HepG2 (cell line): ENCODE results near the gene MXI1. TPM values are rescaled to one million over a fixed set of nuclear protein-coding genes. Genes with fewer than 3 reads are reported as not detected.

Source experiments
- ADNP ChIP-seq: sonication (generic); formaldehyde crosslinking; IDR thresholded peaks from 2 replicates; pipeline ENCODE4 v1.4.0; 2020; ENCODE audit warnings: missing genetic modification reagents
- ATAD3A ChIP-seq: sonication (generic); formaldehyde crosslinking; IDR thresholded peaks from 2 replicates; pipeline ENCODE4 v1.4.0; 2020; ENCODE audit warnings: missing genetic modification reagents
- CBX1 ChIP-seq: IDR thresholded peaks from one replicate; pipeline ENCODE4 v1.6.1; 2016; ENCODE audit warnings: antibody characterized with exemption, low read depth
- CHD2 ChIP-seq: IDR thresholded peaks from 2 replicates; pipeline ENCODE4 v1.6.1; 2011; ENCODE audit warnings: low read depth, low read length, improper control_type of control experiment
- HCFC1 ChIP-seq: fragments of 150-350 bp; IDR thresholded peaks from 2 replicates; pipeline ENCODE4 v1.6.1; 2014; ENCODE audit warnings: low read depth, low read length
- HHEX ChIP-seq: IDR thresholded peaks from 2 replicates; pipeline ENCODE4 v1.6.1; 2016; ENCODE audit warnings: control low read depth
- MTF2 ChIP-seq: sonication (generic); formaldehyde crosslinking; IDR thresholded peaks from 2 replicates; pipeline ENCODE4 v1.5.0; 2020; ENCODE audit warnings: missing genetic modification reagents, borderline replicate concordance
- NR2F2 ChIP-seq: IDR thresholded peaks from 2 replicates; pipeline ENCODE4 v1.6.1; 2012; ENCODE audit warnings: low read depth, inconsistent platforms, borderline replicate concordance
- SP140L ChIP-seq: sonication (generic); formaldehyde crosslinking; IDR thresholded peaks from 2 replicates; pipeline ENCODE4 v1.4.0; 2020; ENCODE audit warnings: missing genetic modification reagents, borderline replicate concordance
- SRY ChIP-seq: sonication (generic); formaldehyde crosslinking; IDR thresholded peaks from 2 replicates; pipeline ENCODE4 v1.8.0; 2022; ENCODE audit warnings: mild to moderate bottlenecking, missing genetic modification reagents
- ZKSCAN5 ChIP-seq: sonication (generic); formaldehyde crosslinking; IDR thresholded peaks from 2 replicates; pipeline ENCODE4 v1.5.1; 2020; ENCODE audit warnings: mild to moderate bottlenecking, missing genetic modification reagents
- ZNF160 ChIP-seq: sonication (generic); formaldehyde crosslinking; IDR thresholded peaks from 2 replicates; pipeline ENCODE4 v1.8.0; 2022; ENCODE audit warnings: mild to moderate bottlenecking, inconsistent platforms, missing genetic modification reagents
- ZNF383 ChIP-seq: sonication (generic); formaldehyde crosslinking; IDR thresholded peaks from 2 replicates; pipeline ENCODE4 v1.4.0; 2020; ENCODE audit warnings: missing genetic modification reagents, mild to moderate bottlenecking, borderline replicate concordance
- ZNF432 ChIP-seq: sonication (generic); formaldehyde crosslinking; IDR thresholded peaks from 2 replicates; pipeline ENCODE4 v1.5.0; 2020; ENCODE audit warnings: missing genetic modification reagents, mild to moderate bottlenecking, borderline replicate concordance
- ZNF557 ChIP-seq: sonication (generic); formaldehyde crosslinking; IDR thresholded peaks from 2 replicates; pipeline ENCODE4 v1.4.0; 2020; ENCODE audit warnings: missing genetic modification reagents
- ZNF629 ChIP-seq: sonication (generic); formaldehyde crosslinking; conservative IDR thresholded peaks from 2 replicates; pipeline ENCODE4 v1.5.0; 2020; ENCODE audit warnings: missing genetic modification reagents
- ZNF737 ChIP-seq: sonication (generic); formaldehyde crosslinking; IDR thresholded peaks from 2 replicates; pipeline ENCODE4 v1.5.0; 2020; ENCODE audit warnings: missing genetic modification reagents, mild to moderate bottlenecking, borderline replicate concordance
- ZNF761 ChIP-seq: sonication (generic); formaldehyde crosslinking; conservative IDR thresholded peaks from 2 replicates; pipeline ENCODE4 v1.4.0; 2020; ENCODE audit warnings: mild to moderate bottlenecking, missing genetic modification reagents
- ZNF790 ChIP-seq: sonication (generic); formaldehyde crosslinking; IDR thresholded peaks from 2 replicates; pipeline ENCODE4 v1.8.0; 2022; ENCODE audit warnings: missing genetic modification reagents, mild to moderate bottlenecking, borderline replicate concordance
- ZSCAN9 ChIP-seq: IDR thresholded peaks from 2 replicates; pipeline ENCODE4 v1.6.1; 2016; ENCODE audit warnings: borderline replicate concordance
- polyA plus RNA-seq, 8 experiments: library from polyadenylated mRNA; depleted of rRNA in 3 of 8; stranded (reverse) in 7 of 8; unstranded in 1 of 8; fragments of >200 nt; fragmentation: Illumina TruSeq in 4 of 8; extraction: Trizol in 4 of 8; gene quantifications; 2 replicates each; pipeline versions ENCODE4 v1.2.1 to v1.2.3, GENCODE V29; 2011 to 2016; ENCODE audit warnings: low read depth in 4 of 8, missing spikeins in 1 of 8, mixed read lengths in 1 of 8; ENCODE audit not compliant: insufficient read depth in 1 of 8
- total RNA-seq, 5 experiments: library from RNA; depleted of rRNA; stranded (reverse); fragments of >200 nt; fragmentation: Illumina TruSeq; extraction: Trizol; gene quantifications; 2 replicates each; pipeline ENCODE4 v1.2.3, GENCODE V29; 2016; ENCODE audit warnings: low read depth in 1 of 5
- TF ChIP-seq, protein P1 (sequence below): sonication (generic); formaldehyde crosslinking; IDR thresholded peaks from 2 replicates; pipeline ENCODE4 v1.4.0; 2020; ENCODE audit warnings: missing genetic modification reagents, borderline replicate concordance
- TF ChIP-seq, protein P2 (sequence below): sonication (generic); formaldehyde crosslinking; IDR thresholded peaks from 2 replicates; pipeline ENCODE4 v1.4.0; 2020; ENCODE audit warnings: mild to moderate bottlenecking, missing genetic modification reagents
- TF ChIP-seq, protein P3 (sequence below): sonication (generic); formaldehyde crosslinking; IDR thresholded peaks from 2 replicates; pipeline ENCODE4 v1.5.0; 2020; ENCODE audit warnings: mild to moderate bottlenecking, missing genetic modification reagents
- TF ChIP-seq, protein P4 (sequence below): IDR thresholded peaks from 2 replicates; pipeline ENCODE4 v1.6.1; 2016; ENCODE audit warnings: missing genetic modification reagents, missing compliant biosample characterization
- TF ChIP-seq, protein P5 (sequence below): sonication (generic); formaldehyde crosslinking; IDR thresholded peaks from 2 replicates; pipeline ENCODE4 v1.8.0; 2022; ENCODE audit warnings: low read depth, missing genetic modification reagents

MXI1 gene
- total and polyA plus RNA-seq, 2 of the 13 experiments (the other 11 are each of a cell fraction or from before 2014, with no cell fraction given): 6.6 to 22.0 TPM

DNA sequence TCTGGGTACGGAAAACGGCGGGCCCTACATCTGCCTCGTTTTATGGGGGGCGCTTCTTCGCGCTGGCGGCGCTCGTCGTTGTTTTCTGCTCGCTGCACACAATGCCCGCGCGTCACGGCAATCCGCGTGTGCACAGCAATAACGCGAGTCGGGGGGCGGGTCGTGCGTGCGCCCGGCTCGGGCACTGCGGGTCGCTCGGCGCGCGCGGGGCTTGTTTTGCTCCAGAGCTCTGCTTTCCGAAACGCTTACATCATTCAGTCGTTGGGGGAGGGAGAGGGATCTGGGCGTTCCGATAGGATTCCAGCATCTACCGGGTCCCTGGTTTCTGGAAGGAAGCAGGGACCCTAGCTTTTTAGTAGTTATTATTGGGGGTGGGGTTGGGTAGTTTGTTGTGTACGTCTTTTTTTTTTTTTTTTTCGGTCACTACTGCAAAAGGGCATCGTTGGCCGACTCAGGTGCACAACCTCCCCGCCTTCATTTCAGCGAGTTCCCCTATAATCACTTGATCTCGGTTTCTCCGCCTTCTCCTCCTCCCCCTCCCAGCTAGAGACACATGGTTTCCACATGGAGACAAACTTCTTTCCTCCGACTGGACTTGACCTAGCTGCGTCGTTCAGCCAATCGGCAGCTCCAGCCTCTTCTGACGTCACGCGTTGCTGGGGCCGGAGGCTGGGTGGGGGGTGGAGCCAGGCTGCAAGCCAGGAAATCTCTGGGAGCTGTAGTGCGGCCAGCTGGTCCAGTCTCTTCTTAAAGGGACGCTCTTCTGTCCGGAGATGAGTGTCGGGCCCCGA lies 3.5 kb downstream of the MXI1 start (continued):
- TF ChIP-seq, protein P1, sequence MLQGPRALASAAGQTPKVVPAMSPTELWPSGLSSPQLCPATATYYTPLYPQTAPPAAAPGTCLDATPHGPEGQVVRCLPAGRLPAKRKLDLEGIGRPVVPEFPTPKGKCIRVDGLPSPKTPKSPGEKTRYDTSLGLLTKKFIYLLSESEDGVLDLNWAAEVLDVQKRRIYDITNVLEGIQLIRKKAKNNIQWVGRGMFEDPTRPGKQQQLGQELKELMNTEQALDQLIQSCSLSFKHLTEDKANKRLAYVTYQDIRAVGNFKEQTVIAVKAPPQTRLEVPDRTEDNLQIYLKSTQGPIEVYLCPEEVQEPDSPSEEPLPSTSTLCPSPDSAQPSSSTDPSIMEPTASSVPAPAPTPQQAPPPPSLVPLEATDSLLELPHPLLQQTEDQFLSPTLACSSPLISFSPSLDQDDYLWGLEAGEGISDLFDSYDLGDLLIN (CRISPR knock-in tag): no peak
- TF ChIP-seq ADNP (CRISPR knock-in tag): no peak
- 0 out of 2 replicates have a peak, but pooled peaks have one; percentile 37 for TF ChIP-seq ZNF737 (CRISPR knock-in tag)
- TF ChIP-seq, protein P2, sequence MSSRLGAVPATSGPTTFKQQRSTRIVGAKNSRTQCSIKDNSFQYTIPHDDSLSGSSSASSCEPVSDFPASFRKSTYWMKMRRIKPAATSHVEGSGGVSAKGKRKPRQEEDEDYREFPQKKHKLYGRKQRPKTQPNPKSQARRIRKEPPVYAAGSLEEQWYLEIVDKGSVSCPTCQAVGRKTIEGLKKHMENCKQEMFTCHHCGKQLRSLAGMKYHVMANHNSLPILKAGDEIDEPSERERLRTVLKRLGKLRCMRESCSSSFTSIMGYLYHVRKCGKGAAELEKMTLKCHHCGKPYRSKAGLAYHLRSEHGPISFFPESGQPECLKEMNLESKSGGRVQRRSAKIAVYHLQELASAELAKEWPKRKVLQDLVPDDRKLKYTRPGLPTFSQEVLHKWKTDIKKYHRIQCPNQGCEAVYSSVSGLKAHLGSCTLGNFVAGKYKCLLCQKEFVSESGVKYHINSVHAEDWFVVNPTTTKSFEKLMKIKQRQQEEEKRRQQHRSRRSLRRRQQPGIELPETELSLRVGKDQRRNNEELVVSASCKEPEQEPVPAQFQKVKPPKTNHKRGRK (CRISPR knock-in tag): no peak
- no peak for TF ChIP-seq ZNF557
- TF ChIP-seq ZSCAN9 (CRISPR knock-in tag): peak; percentile 23; the same call in 1 of the 2 replicates
- no peak for TF ChIP-seq ZNF432 (CRISPR knock-in tag)
- TF ChIP-seq ZNF761 (CRISPR knock-in tag): no peak
- TF ChIP-seq CHD2: no peak
- peak; percentile 26; the same call in 1 of the 2 replicates for TF ChIP-seq NR2F2
- TF ChIP-seq ZNF160 (CRISPR knock-in tag): no peak
- no peak for TF ChIP-seq SP140L (CRISPR knock-in tag)
- TF ChIP-seq ZKSCAN5 (CRISPR knock-in tag): no peak
- no peak for TF ChIP-seq CBX1
- no peak for TF ChIP-seq ZNF383 (CRISPR knock-in tag)
- no peak for TF ChIP-seq MTF2 (CRISPR knock-in tag)
- TF ChIP-seq, protein P3, sequence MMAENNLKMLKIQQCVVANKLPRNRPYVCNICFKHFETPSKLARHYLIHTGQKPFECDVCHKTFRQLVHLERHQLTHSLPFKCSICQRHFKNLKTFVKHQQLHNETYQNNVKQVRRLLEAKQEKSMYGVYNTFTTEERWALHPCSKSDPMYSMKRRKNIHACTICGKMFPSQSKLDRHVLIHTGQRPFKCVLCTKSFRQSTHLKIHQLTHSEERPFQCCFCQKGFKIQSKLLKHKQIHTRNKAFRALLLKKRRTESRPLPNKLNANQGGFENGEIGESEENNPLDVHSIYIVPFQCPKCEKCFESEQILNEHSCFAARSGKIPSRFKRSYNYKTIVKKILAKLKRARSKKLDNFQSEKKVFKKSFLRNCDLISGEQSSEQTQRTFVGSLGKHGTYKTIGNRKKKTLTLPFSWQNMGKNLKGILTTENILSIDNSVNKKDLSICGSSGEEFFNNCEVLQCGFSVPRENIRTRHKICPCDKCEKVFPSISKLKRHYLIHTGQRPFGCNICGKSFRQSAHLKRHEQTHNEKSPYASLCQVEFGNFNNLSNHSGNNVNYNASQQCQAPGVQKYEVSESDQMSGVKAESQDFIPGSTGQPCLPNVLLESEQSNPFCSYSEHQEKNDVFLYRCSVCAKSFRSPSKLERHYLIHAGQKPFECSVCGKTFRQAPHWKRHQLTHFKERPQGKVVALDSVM (CRISPR knock-in tag): 0 out of 2 replicates have a peak, but pooled peaks have one; percentile 14
- TF ChIP-seq HCFC1: no peak
- TF ChIP-seq HHEX (CRISPR knock-in tag): no peak
- no peak for TF ChIP-seq ZNF629 (CRISPR knock-in tag)
- no peak for TF ChIP-seq ATAD3A
- TF ChIP-seq SRY (CRISPR knock-in tag): peak; percentile 46; the same call in 1 of the 2 replicates
- TF ChIP-seq, protein P4, sequence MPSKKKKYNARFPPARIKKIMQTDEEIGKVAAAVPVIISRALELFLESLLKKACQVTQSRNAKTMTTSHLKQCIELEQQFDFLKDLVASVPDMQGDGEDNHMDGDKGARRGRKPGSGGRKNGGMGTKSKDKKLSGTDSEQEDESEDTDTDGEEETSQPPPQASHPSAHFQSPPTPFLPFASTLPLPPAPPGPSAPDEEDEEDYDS (CRISPR knock-in tag): peak; percentile 42; the same call in 1 of the 2 replicates
- TF ChIP-seq, protein P5, sequence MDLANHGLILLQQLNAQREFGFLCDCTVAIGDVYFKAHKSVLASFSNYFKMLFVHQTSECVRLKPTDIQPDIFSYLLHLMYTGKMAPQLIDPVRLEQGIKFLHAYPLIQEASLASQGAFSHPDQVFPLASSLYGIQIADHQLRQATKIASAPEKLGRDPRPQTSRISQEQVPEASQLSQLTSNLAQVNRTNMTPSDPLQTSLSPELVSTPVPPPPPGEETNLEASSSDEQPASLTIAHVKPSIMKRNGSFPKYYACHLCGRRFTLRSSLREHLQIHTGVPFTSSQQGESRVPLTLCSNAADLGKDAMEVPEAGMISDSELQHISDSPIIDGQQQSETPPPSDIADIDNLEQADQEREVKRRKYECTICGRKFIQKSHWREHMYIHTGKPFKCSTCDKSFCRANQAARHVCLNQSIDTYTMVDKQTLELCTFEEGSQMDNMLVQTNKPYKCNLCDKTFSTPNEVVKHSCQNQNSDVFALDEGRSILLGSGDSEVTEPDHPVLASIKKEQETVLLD (CRISPR knock-in tag): no peak
- TF ChIP-seq ZNF790 (CRISPR knock-in tag): no peak
